ENCODE data around the gene NBPF11.
A peak's percentile ranks its signal among the peaks of the same experiment; 100 is the strongest.
"Not testable (repeated sequence)": the region's sequence is repeated elsewhere in the genome, so short reads cannot be mapped to it uniquely, and the experiment has no call there.

NBPF11 gene, protein sequence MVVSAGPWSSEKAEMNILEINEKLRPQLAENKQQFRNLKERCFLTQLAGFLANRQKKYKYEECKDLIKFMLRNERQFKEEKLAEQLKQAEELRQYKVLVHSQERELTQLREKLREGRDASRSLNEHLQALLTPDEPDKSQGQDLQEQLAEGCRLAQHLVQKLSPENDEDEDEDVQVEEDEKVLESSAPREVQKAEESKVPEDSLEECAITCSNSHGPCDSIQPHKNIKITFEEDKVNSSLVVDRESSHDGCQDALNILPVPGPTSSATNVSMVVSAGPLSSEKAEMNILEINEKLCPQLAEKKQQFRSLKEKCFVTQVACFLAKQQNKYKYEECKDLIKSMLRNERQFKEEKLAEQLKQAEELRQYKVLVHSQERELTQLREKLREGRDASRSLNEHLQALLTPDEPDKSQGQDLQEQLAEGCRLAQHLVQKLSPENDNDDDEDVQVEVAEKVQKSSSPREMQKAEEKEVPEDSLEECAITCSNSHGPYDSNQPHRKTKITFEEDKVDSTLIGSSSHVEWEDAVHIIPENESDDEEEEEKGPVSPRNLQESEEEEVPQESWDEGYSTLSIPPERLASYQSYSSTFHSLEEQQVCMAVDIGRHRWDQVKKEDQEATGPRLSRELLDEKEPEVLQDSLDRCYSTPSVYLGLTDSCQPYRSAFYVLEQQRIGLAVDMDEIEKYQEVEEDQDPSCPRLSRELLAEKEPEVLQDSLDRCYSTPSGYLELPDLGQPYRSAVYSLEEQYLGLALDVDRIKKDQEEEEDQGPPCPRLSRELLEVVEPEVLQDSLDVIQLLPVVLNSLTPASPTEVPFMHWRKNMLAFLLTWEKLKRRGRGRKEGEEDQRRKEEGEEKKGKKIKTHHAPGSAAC

DNA sequence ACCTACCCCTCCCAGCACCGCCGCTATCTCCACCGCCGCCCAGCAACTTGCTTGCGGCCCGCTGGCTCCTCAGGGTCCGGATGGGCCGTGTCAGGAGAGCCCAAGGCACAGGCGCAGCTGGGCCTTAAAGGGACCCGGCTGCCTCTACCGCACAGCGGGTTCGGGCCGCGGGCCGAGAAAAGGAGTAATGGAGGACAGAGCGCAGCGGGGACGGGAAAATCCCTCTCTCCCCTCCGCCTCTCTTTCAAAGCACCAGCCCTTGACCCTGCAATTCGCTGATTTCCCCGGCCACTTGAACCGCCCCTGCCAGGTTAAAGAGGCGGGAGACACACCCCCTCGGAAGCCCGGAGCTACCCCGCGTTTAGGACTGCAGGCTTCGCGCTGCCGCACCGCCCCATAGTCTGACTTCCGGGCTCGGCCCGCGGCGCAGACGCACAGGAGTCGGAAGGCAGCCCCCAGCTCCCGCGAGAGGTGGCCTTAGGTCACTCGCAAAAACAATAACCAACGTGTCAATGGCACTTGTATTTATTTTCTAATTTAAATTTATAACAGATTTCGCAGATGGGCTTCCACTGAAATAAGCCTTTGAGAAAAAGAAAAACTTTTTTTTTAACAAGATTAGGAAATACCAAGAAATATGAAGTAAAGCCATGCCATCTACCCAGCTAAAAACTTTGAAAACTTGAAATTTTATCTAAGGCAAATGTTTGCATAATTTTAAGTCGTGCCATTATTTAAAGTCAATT, at the start of gene NBPF11:
Gene NBPF11, minus strand, starts transcription at position 371 of the 746 bp plus-strand sequence. CDS start 25,278 bp downstream, outside the sequence.
- not testable (repeated sequence) for H3K9me3 ChIP-seq (ENCODE audit: control insufficient read depth, low read depth, low read length); H3K4me1 ChIP-seq (ENCODE audit: control insufficient read depth, low read depth, low read length); H3K36me3 ChIP-seq (ENCODE audit: control insufficient read depth, low read depth, low read length); H3K27me3 ChIP-seq (ENCODE audit: control insufficient read depth, insufficient read depth, low read length); H3K27ac ChIP-seq (ENCODE audit: low read length)
- Histone ChIP-seq H3K9ac (ENCODE audit: low read length) (peak within 1 kb of the TSS; percentile 48), H3K4me3 (ENCODE audit: low read length) (peak within 1 kb of the TSS; percentile 60)

DNA sequence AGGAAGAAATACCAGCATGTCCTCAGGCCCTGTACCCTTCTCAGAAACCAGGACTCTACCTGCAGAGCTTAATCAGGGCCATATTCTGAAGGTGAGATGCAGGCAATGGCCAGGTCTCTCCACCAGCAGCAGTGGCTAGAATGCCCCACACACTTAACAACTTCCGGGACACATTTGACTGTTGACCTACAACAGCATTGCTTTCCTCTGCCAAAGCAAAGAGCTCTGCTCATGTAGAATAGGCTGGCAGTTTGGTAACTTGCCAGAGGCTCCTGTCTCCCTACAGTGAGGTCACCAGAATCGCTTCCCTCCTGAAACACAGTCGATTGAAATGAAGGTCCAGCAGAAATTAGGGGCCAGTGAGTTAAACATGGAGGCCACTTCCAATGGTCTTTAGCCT, 45.3 kb upstream of the NBPF11 start:
- not testable (repeated sequence) for H3K27me3 ChIP-seq (ENCODE audit: control insufficient read depth, insufficient read depth, low read length); H3K9me3 ChIP-seq (ENCODE audit: control insufficient read depth, low read depth, low read length); H3K4me1 ChIP-seq (ENCODE audit: control insufficient read depth, low read depth, low read length); H3K27ac ChIP-seq (ENCODE audit: low read length); H3K4me3 ChIP-seq (ENCODE audit: low read length); H3K9ac ChIP-seq (ENCODE audit: low read length); H3K36me3 ChIP-seq (ENCODE audit: control insufficient read depth, low read depth, low read length)

DNA sequence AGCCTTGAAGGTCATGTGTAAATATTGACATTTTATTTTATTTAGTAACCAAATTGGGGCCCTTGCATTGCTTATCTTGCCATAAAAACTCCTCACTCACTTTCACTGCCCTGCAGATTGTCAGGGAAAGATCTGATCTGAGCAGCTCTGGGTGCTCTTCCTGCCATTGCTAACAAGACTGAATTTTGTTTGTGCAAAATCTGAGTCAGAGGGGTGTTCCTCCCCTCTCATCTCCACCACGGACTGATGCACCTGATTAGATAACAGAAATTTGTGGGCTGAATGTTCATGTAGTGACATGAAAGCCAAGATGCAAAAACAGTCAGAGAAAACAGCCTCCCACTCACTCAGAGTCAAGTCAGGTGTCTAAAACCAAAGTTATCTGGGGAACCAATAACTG, 44.9 kb upstream of the NBPF11 start:
- H3K4me1 ChIP-seq (ENCODE audit: control insufficient read depth, low read depth, low read length); H3K27ac ChIP-seq (ENCODE audit: low read length); H3K27me3 ChIP-seq (ENCODE audit: control insufficient read depth, insufficient read depth, low read length); H3K4me3 ChIP-seq (ENCODE audit: low read length); H3K9me3 ChIP-seq (ENCODE audit: control insufficient read depth, low read depth, low read length); H3K36me3 ChIP-seq (ENCODE audit: control insufficient read depth, low read depth, low read length); H3K9ac ChIP-seq (ENCODE audit: low read length): not testable (repeated sequence)

DNA sequence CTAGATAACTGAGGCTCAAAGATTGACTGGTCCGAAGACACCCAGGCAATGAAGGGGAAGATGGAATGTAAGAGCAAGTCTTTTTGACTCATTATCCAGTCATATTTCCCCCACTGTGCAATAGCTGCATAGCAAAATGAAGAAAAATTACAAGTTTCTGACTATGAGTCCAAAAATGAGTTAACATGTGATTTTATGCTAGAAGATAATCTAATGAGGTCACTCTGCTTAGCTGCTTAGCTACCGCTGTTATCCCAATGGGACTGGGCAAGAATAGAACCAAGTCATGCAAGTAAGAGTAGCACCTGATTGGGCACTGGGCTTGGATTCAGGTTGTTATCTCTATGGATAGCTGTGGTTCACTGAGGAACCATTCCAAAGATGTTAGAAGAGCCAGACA, 43.0 kb upstream of the NBPF11 start:
- not testable (repeated sequence) for H3K9me3 ChIP-seq (ENCODE audit: control insufficient read depth, low read depth, low read length); H3K27ac ChIP-seq (ENCODE audit: low read length); H3K4me3 ChIP-seq (ENCODE audit: low read length); H3K27me3 ChIP-seq (ENCODE audit: control insufficient read depth, insufficient read depth, low read length); H3K4me1 ChIP-seq (ENCODE audit: control insufficient read depth, low read depth, low read length); H3K36me3 ChIP-seq (ENCODE audit: control insufficient read depth, low read depth, low read length); H3K9ac ChIP-seq (ENCODE audit: low read length)

DNA sequence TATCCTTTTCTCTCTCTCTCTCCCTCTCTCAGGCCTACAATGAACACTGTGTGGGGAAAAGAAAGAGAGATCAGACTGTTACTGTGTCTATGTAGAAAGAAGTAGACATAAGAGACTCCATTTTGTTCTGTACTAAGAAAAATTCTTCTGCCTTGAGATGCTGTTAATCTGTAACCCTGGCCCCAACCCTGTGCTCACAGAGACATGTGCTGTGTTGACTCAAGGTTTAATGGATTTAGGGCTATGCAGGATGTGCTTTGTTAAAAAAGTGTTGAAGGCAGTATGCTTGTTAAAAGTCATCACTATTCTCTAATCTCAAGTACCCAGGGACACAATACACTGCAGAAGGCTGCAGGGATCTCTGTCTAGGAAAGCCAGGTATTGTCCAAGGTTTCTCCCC, 36.7 kb upstream of the NBPF11 start:
- H3K9me3 ChIP-seq (ENCODE audit: control insufficient read depth, low read depth, low read length); H3K36me3 ChIP-seq (ENCODE audit: control insufficient read depth, low read depth, low read length); H3K9ac ChIP-seq (ENCODE audit: low read length); H3K27ac ChIP-seq (ENCODE audit: low read length); H3K4me1 ChIP-seq (ENCODE audit: control insufficient read depth, low read depth, low read length); H3K27me3 ChIP-seq (ENCODE audit: control insufficient read depth, insufficient read depth, low read length); H3K4me3 ChIP-seq (ENCODE audit: low read length): not testable (repeated sequence)

DNA sequence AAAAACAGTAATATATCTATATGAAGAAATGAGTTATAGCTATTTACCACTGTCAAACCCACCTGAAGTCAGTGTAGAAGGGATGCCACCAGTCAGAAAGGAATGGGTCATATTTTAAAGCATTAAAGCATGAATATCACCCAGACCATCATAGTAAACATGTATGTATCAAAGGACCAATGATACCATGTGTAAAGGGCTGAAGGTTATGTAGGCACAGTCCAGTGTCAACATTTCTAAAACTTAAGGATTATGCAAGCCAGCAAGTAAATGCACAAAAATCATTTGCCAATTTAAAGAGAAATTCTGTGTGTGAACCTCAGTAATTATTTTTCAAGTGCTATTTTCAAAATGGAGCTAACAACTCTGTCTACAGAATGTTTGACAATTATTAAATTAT, 26.6 kb upstream of the NBPF11 start:
- not testable (repeated sequence) for H3K27ac ChIP-seq (ENCODE audit: low read length); H3K9ac ChIP-seq (ENCODE audit: low read length); H3K4me3 ChIP-seq (ENCODE audit: low read length); H3K27me3 ChIP-seq (ENCODE audit: control insufficient read depth, insufficient read depth, low read length); H3K4me1 ChIP-seq (ENCODE audit: control insufficient read depth, low read depth, low read length); H3K36me3 ChIP-seq (ENCODE audit: control insufficient read depth, low read depth, low read length); H3K9me3 ChIP-seq (ENCODE audit: control insufficient read depth, low read depth, low read length)

DNA sequence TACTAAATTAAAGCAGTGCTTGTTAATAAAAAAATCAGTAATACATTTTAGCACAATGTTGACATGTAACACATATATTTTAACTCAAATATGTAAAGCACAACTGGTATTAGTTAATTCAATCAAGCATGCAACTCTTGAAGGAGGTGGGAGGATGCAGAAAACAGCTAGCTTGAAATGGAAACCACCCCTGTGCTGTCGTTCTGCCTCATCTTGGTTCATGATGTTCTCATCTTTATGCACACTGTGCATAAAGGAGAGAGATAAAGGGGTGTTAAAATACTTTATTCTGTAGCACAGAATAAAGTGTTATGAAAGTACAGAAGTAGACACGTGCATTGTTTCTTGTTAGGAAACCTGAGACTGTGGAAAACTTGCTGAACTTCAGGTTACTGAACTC, 23.3 kb upstream of the NBPF11 start:
- not testable (repeated sequence) for H3K9me3 ChIP-seq (ENCODE audit: control insufficient read depth, low read depth, low read length); H3K27me3 ChIP-seq (ENCODE audit: control insufficient read depth, insufficient read depth, low read length); H3K4me3 ChIP-seq (ENCODE audit: low read length); H3K36me3 ChIP-seq (ENCODE audit: control insufficient read depth, low read depth, low read length); H3K4me1 ChIP-seq (ENCODE audit: control insufficient read depth, low read depth, low read length); H3K9ac ChIP-seq (ENCODE audit: low read length); H3K27ac ChIP-seq (ENCODE audit: low read length)

DNA sequence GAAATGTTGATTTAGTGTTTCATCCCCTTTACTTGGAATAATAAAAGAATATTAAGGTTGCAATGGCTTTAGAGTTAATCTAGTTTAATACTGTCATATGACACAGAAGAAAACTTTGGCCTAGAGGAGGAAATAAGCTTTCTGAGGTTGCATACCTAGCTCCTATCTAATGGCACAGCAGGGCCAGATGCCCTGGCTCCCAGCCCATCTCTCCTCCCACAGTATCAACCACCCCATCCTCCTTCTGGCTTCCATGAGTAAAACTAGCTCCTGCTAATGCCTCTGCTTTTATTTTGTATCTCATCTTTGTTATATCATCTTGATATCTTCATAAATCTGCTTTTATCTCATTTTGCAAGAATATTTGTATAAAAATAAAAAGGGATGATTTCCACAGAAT, 19.9 kb upstream of the NBPF11 start:
- H3K9me3 ChIP-seq (ENCODE audit: control insufficient read depth, low read depth, low read length); H3K9ac ChIP-seq (ENCODE audit: low read length); H3K36me3 ChIP-seq (ENCODE audit: control insufficient read depth, low read depth, low read length); H3K27ac ChIP-seq (ENCODE audit: low read length); H3K4me3 ChIP-seq (ENCODE audit: low read length); H3K27me3 ChIP-seq (ENCODE audit: control insufficient read depth, insufficient read depth, low read length); H3K4me1 ChIP-seq (ENCODE audit: control insufficient read depth, low read depth, low read length): not testable (repeated sequence)

DNA sequence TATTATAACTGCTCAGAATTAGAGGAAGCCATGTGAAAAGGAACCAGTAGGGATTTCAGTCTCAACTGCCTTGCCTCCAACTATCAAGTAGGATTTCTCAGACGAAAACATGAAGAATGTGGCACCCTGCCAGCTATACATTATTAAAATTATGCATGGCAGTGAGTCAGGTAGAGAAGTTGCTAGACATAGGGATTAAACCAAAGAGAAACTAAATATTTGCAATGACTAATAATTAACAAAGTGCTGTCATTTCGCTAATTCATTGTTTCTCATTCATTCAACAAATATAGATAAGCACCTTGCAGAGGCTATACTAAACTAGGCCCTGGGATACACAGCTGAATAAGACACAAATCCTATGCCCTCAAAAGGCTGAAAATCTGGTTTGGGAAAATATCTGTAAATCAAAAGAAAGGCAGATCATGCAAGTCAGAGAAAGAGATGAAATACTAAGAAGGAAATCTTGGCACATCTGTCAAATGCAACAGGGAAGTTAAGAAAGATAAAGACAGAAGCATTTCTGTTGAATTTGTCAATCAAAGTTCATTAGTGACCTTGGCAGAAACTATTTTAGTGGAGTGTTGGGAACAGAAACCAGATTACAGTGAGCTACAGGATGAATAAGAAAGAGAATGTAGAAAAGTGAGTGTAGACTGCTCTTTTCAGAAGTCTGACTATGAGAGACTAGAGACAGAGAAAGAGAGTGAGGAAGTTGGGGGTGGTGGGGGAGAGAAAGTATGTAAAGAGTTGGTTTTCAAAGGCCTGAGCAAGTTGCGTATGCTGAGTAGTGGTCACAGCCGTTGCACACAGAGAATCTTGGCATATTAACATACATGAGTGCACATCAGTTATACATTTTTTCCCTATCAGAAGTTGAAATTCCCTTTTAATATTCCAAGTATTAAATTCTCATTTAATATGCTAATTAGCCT, 14.7 kb upstream of the NBPF11 start:
- H3K27ac ChIP-seq (ENCODE audit: low read length), result no peak overlapping the region
- no peaks in the 10 kb centered on the region for H3K9me3 ChIP-seq (ENCODE audit: control insufficient read depth, low read depth, low read length)
- no peak overlapping the region for H3K4me3 ChIP-seq (ENCODE audit: low read length)
- H3K27me3 ChIP-seq (ENCODE audit: control insufficient read depth, insufficient read depth, low read length), result no peaks in the 10 kb centered on the region
- no peaks in the 10 kb centered on the region for H3K4me1 ChIP-seq (ENCODE audit: control insufficient read depth, low read depth, low read length)
- no peak overlapping the region for H3K9ac ChIP-seq (ENCODE audit: low read length)
- no peaks in the 10 kb centered on the region for H3K36me3 ChIP-seq (ENCODE audit: control insufficient read depth, low read depth, low read length)

DNA sequence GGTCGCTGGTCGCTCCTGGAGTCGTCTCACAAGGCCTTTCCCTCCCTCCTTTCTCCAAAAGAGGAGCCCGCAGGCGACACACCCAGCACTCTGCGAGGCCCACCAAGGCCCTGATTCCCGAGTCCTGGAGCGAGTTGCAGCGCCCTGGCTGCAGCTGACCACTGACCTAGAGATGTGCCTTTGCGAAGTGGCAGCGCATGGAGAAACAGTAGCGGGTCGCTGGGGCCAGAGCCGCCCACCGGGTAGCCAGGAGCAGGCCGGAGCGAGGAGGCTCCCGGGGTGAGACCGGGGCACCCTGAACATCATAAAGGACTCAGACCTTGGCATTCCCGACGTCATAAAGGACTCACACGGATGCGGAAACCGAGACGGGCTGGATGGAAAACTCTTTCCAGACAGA, 10.3 kb upstream of the NBPF11 start:
- H3K36me3 ChIP-seq (ENCODE audit: control insufficient read depth, low read depth, low read length), result no peaks in the 10 kb centered on the region
- no peaks in the 10 kb centered on the region for H3K27me3 ChIP-seq (ENCODE audit: control insufficient read depth, insufficient read depth, low read length)
- H3K9ac ChIP-seq (ENCODE audit: low read length), result no peak overlapping the region
- H3K4me1 ChIP-seq (ENCODE audit: control insufficient read depth, low read depth, low read length), result peaks cover 9% of the 10 kb centered on the region
- H3K4me3 ChIP-seq (ENCODE audit: low read length), result no peak overlapping the region
- no peaks in the 10 kb centered on the region for H3K9me3 ChIP-seq (ENCODE audit: control insufficient read depth, low read depth, low read length)
- no peak overlapping the region for H3K27ac ChIP-seq (ENCODE audit: low read length)

Data from iPS-18a (cell line).